A673 (cell line): Measurements from ENCODE around the gene AMOT. TPM values are rescaled to one million over a fixed set of nuclear protein-coding genes. Genes with fewer than 3 reads are reported as not detected.

ENCODE experiments used
- BruUV-seq: library from RNA; stranded (reverse); fragments of 400-500 nt; replicated peaks from 2 replicates; lab custom pipeline; 2021; lab: Mats Ljungman, UMichigan
- CTCF ChIA-PET: fragments of 300-600 bp; sonication (Branson Sonifier 250); formaldehyde crosslinking; loops from one replicate; lab custom pipeline; 2022; ENCODE audit warnings: antibody characterized with exemption; lab: Charles Lee
- POLR2A ChIA-PET: fragments of 300-600 bp; sonication (Branson Sonifier 250); formaldehyde crosslinking; loops from one replicate; lab custom pipeline; 2022; ENCODE audit warnings: antibody characterized with exemption; ENCODE audit not compliant: low non-redundant PET; lab: Charles Lee
- DNase-seq: peaks from one replicate; pipeline ENCODE4 v3.0.0-alpha.2; 2015; ENCODE audit warnings: low spot score
- H3K27ac ChIP-seq: fragments of 200-600 bp; sonication (generic); 2 replicates; pipeline ENCODE4 v1.5.1; 2016; ENCODE audit warnings: mixed run types, low read depth, mild to moderate bottlenecking, mixed read lengths, antibody characterized with exemption, low read length; ENCODE audit not compliant: poor library complexity, severe bottlenecking
- H3K27me3 ChIP-seq: fragments of 200-600 bp; sonication (generic); replicated peaks from 2 replicates; pipeline ENCODE4 v1.6.1; 2017; ENCODE audit warnings: mixed run types, low read depth, mild to moderate bottlenecking, mixed read lengths, antibody characterized with exemption, low read length; ENCODE audit not compliant: insufficient read depth, poor library complexity
- H3K36me3 ChIP-seq: fragments of 200-600 bp; sonication (generic); 2 replicates; pipeline ENCODE4 v1.6.1; 2016; ENCODE audit warnings: mixed run types, mild to moderate bottlenecking, mixed read lengths, antibody characterized with exemption, low read length; ENCODE audit not compliant: insufficient read depth, poor library complexity, severe bottlenecking
- H3K4me1 ChIP-seq: fragments of 200-600 bp; sonication (generic); 2 replicates; pipeline ENCODE4 v1.6.1; 2017; ENCODE audit warnings: mixed run types, mild to moderate bottlenecking, mixed read lengths, antibody characterized with exemption, low read length; ENCODE audit not compliant: insufficient read depth, poor library complexity, severe bottlenecking
- H3K4me3 ChIP-seq: fragments of 200-600 bp; sonication (generic); 2 replicates; pipeline ENCODE4 v1.5.1; 2016; ENCODE audit warnings: low read depth, mixed run types, mild to moderate bottlenecking, mixed read lengths, low read length; ENCODE audit not compliant: poor library complexity, severe bottlenecking
- H3K9me3 ChIP-seq: fragments of 200-600 bp; sonication (generic); 2 replicates; pipeline ENCODE4 v1.6.1; 2016; ENCODE audit warnings: mixed run types, low read depth, mild to moderate bottlenecking, mixed read lengths, antibody characterized with exemption, low read length; ENCODE audit not compliant: poor library complexity, severe bottlenecking
- CTCF ChIP-seq: fragments of 300-800, 200-600 bp; sonication (generic); conservative IDR thresholded peaks from 2 replicates; pipeline ENCODE4 v1.5.1; 2017; ENCODE audit warnings: low read depth, mild to moderate bottlenecking, antibody characterized with exemption, low read length, moderate library complexity, mixed read lengths
- EZH2 ChIP-seq: fragments of 200-600 bp; sonication (generic); IDR thresholded peaks from 2 replicates; pipeline ENCODE4 v1.6.1; 2017; ENCODE audit warnings: borderline replicate concordance, low read depth, mild to moderate bottlenecking, mixed read lengths, antibody characterized with exemption, low read length; ENCODE audit not compliant: poor library complexity, severe bottlenecking
- intact Hi-C: fragments of 100-400 bp; cut with micrococcal nuclease; formaldehyde crosslinking; loops from one replicate; pipeline ENCODE4 v1.10.0; 2022; ENCODE audit not compliant: unreplicated experiment
- total RNA-seq: library from RNA; stranded (reverse); gene quantifications from 2 replicates; pipeline ENCODE4 v1.2.3, GENCODE V29; 2021

The AMOT gene
- total RNA-seq, 1 experiment from 2014 or later, result 2.6 TPM

- H3K4me1 ChIP-seq, result no peaks in the 10 kb centered on the region
- no peaks in the 10 kb centered on the region for H3K36me3 ChIP-seq
- no peak for TF ChIP-seq EZH2
- ChIA-PET CTCF (no interaction called here), POLR2A (no interaction called here)
- H3K27me3 ChIP-seq, result no peaks in the 10 kb centered on the region
- no peak for DNase-seq
- no peaks in the 10 kb centered on the region for H3K9me3 ChIP-seq
- no peak overlapping the region for H3K27ac ChIP-seq
- BruUV-seq, result no TSS peak
- no peak overlapping the region for H3K4me3 ChIP-seq
- intact Hi-C loops, result no loop called here
Measured at GRCh38 chrX:112837531-112837930, 3.1 kb downstream of the AMOT start.

GRCh38 chrX:112835019-112835418 is 5.6 kb downstream of the AMOT start:
- H3K27ac ChIP-seq, result peak overlapping the region; percentile 83
- CTCF ChIA-PET, result no interaction called here

GRCh38 chrX:112834031-112834845 is 6.4 kb downstream of the AMOT start:
- DNase-seq, result peak; percentile 60
- POLR2A ChIA-PET, result interaction anchor here (0.6 kb wide), 1 partner anchor 64 kb away, joined by 9 read pairs; no protein-coding TSS in a partner anchor
- BruUV-seq, result no TSS peak
- Histone ChIP-seq H3K27ac (peak overlapping the region; percentile 83), H3K4me3 (no peak overlapping the region), H3K9me3 (no peaks in the 10 kb centered on the region), H3K4me1 (no peaks in the 10 kb centered on the region), H3K27me3 (no peaks in the 10 kb centered on the region), H3K36me3 (no peaks in the 10 kb centered on the region)
- intact Hi-C loops, result no loop called here
- TF ChIP-seq EZH2 (no peak), CTCF (no peak)
- CTCF ChIA-PET, result no interaction called here

More at GRCh38 chrX:112835019-112835418, 5.6 kb downstream of the AMOT start:
- POLR2A ChIA-PET, result no interaction called here
- TF ChIP-seq CTCF (no peak), EZH2 (no peak)
- no TSS peak for BruUV-seq
- no peaks in the 10 kb centered on the region for H3K9me3 ChIP-seq
- DNase-seq, result no peak
- intact Hi-C loops, result no loop called here
- H3K4me3 ChIP-seq, result no peak overlapping the region
- H3K36me3 ChIP-seq, result no peaks in the 10 kb centered on the region
- no peaks in the 10 kb centered on the region for H3K4me1 ChIP-seq
- no peaks in the 10 kb centered on the region for H3K27me3 ChIP-seq
